GM18499 (cell line): ENCODE measurements around the gene SLC25A1.
"Not testable (repeated sequence)": the region's sequence is repeated elsewhere in the genome, so short reads cannot be mapped to it uniquely, and the experiment has no call there.

Experiments used
- ATAC-seq: cut with Tn5 transposase; IDR thresholded peaks from one replicate; pipeline ENCODE4 v1.9.1; 2021; ENCODE audit warnings: moderate number of reproducible peaks; ENCODE audit not compliant: insufficient read depth, unreplicated experiment

Gene SLC25A1

DNA sequence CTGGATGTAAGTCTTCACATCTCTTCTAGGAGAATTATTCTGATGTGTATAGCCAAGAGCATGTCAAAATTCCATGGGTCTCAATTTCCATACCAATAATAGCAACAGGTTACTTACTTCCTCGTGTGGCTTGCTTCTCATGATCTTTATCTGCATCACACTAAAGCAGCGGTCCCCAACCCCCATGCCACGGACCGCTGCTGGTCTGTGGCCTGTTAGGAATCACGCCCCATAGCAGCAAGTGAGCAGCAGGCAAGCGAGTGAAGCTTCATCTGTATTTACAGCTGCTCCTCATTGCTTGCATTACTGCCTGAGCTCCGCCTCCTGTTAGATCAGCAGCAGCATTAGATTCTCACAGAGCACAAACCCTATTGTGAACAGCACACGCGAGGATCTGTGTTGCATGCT, 28.9 kb upstream of the SLC25A1 start:
- no peak for ATAC-seq

GRCh38 chr22:19206287-19206686, 27.8 kb upstream of the SLC25A1 start:
- ATAC-seq: no peak

DNA sequence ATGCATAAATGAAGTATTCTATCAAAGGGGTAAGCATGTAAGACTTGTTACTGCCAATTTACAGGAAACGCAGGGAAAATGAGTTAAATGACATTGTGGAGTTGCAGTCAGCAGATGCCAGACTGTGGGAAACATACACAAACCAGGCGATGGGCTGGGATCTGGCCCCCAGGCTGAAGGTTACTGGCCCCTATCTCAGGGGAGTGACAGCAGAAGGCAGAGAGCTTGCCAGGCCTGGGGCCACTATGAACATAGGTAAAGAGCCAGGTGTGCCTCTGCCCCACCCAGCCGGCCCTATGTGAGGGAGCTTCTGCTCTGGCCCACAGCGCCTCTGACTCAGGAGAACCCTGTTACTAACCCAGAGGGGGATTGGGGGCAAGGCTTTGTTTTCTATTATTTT, 26.1 kb upstream of the SLC25A1 start:
- ATAC-seq: no peak

- no peak for ATAC-seq
Measured at GRCh38 chr22:19203834-19204233, 25.3 kb upstream of the SLC25A1 start.

DNA sequence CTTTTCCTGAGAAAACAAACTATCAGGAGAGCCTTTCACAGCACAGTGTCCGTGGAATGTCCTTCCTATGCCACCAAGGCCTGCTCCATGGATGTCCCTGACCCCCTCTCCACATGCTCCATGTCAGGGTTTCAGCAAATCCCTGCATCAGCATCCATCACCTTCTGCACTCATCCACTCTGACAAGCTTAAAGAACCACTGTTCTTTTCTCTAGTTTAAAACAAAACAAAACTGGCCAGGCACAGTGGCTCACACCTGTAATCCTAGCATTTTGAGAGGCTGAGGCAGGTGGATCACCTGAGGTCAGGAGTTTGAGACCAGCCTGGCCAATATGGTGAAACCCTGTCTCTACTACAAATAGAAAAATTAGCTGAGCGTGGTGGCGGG, 24.3 kb upstream of the SLC25A1 start:
- not testable (repeated sequence) for ATAC-seq

DNA sequence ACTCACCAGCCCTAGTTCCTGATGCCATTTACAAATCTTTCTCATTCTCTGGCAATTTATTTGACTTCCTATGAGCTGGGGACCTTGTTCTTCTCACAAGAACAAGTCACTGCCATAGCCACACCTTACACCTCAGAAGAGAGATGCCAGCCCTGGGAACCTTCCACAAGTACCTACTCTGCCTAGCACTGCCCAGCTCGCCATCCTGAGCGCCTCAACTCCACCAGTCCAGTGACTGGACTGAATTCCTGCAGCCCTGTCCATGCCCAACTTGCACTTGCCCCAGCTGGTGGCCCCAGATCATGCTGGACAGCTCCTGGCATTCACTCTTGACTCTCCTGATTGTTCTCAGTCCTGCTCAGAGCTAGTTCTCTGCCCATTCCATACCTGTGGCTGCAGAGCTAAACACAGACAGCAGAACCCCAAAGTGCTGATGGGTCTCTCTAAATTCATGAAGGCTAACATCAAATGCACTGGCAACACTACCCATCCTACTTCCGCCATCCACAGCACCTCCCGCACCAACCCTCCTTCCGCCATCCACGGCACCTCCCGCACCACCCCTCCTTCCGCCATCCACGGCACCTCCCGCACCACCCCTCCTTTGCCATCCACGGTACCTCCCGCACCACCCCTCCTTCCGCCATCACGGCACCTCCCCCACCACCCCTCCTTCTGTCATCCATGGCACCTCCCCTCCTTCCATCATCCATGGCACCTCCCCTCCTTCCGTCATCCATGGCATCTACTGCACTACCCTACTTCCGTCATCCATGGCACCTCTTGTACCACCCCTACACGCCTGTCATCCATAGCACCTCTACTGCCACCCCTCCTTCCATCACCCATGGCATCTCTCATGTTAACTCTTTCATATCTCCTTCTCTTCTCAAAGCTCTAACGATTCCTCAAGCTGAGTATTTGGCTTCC, 23.6 kb upstream of the SLC25A1 start:
- ATAC-seq: no peak

DNA sequence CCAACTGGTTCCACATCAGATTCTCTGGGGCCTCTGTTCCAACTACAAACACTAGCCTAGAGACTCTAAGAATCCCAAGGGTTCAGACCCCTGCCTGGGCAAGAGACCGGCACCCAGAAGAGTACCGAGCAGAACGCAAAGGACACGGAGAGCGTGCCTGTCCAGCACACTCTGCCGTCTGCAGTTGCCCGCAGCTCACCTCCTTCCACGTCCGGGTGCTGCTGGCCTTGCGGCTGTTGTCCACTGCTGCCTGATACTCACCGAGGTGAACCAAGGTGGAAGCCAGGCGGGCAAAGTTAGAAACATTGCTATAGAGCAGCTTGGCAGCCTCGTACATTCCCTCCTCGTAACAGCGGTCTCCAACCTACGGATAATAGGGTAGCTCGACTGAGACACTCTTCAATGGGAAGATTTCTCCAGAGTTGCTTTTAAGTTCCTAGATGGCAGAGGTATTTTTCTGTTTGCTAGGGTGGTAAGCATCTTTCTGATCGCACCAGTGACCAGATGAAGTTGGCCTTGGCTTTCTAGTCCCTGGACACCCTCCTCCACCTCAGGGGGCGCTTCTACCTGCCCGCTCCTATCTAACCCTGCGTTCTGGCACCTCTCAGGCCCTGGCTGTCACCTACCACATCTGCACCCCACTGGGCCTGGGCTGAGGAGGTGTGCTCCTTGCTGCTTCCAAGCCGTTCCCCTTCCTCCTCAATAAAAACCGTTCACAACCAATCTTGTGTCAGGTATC, 22.8 kb upstream of the SLC25A1 start:
- ATAC-seq: no peak

DNA sequence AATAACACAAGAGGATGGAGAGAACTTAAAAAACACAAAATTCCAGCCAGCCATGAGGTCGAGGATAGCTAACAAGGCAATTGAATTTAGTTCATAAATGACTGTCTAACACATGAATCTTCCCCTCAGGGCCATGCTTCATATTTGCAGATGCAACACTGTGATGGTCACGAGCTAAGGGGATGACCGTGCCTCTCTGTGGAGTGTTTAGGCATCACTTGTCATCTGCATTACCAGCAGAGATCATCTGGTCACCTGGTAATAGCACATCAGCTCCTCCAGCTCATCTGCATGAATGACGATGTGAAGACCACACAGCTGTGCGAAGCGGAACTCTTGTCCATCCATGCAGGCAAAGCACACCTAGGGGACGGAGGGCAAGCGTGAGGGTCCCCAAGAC, 20.9 kb upstream of the SLC25A1 start:
- ATAC-seq: no peak

DNA sequence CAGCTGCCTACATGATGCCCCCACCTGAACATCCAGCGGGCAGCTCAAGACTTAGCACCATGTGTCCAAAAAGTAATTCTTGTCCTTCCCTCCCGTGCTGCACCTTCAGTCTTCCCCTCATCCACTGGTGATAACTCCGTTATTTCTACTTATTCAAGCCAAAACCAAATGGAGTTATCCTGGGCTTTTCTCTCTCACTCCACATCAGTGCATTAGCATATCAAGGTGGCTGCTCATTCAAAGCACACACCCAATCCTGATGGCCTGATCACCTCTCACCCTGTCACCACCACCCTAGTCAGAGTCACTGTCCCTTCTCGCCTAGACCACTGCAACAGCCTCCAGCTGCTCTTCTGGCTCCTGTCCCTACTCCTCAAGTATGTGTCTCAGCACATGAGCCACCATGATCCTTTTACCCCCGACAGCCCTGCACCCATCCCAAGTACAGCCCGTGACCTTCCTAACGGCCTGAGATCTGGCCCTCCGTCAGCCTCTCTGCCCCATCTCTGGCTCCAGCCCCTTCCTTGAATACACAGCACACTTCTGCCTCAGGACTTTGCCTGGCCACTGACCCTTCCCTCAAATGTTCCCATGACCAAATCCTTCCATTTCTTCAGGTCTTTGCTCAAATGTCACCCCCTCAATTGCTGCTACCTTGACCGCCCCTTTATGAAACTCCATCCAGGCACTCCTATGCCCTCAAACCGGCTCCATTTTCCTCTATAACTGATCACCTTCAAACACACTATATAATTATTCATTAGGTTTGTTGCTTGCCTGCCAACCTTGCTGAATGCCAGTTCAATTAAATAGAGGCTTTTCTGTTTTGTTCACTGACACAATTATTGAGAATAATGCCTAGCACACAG, 19.7 kb upstream of the SLC25A1 start:
- no peak for ATAC-seq

DNA sequence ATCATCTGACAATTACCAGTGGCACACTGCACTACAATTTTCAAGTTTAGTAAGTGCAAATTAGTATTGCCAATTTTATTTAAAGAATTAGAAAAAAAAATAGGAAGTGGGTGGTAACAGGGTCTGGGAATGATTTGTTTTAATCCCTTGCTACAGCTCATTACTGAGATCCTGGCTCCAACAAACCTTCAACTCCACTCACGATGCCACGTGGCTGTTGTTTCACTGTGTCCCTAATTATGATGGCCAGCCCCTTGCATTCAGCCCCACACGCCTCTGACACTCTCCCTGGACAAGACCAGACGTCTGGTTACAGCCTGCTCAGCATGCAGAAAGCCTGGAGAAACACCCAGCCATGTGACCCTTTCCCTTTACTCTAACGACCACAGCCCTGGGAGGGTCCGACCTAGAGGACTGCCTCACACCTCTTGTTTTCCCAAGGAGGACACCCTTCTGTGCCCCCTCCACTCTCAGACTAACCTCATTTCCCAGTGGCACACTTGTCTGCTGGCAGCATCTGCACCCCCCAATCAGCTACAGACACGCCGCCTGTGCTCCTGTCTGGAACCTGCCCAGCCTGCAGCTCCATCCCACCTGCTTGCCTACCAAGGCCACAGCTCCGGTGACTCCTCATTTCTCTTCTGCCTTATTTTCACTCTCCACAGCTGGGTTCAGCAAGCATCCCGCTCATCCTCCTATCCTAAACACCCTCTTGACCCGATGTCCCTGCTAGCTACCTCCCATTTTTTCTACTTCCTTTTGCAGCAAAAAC, 18.5 kb upstream of the SLC25A1 start:
- ATAC-seq: no peak

DNA sequence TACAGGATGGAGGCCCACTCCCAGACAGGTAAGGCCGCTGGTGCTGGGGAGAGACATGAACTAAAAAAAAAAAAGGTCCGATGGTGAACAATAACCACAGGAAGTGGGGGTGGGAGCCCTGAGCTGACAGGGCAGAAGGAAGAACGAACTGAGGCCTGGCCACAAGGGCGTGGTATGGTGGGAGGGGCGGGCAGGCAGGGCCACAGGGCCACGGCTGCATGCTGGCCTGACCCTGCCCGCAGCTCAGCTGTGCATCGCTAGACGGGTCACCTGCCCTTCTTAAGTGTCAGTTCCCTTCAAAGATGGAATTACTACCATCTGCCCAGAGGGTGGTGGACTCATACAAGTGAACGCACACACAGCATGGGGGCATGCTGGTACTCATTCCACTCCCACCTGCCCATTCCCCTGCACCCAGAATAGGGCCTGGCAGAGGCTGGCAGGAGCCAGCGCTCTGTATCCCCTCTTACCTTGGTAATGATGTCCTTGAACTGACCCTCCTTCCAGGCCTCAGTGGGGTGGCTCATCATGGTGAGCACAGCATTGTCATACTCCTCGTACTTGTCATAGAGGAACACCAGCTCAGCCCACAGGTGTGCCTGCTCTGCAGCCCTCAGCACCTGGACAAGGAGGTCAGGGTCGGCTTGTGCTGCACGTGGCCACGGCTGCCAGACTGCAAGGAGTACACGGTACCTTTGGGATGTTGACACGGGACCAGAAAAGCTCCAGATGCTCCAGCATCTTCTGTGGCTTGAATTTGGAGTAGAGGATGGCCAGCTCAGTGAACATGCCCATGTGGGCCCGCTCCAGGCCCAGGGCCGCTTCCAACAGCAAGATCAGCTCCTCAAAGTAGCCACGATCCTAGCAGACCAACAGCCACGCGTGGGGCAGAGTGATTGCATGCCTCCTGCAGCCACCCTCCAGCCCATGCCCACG, 17.5 kb upstream of the SLC25A1 start:
- ATAC-seq: no peak

DNA sequence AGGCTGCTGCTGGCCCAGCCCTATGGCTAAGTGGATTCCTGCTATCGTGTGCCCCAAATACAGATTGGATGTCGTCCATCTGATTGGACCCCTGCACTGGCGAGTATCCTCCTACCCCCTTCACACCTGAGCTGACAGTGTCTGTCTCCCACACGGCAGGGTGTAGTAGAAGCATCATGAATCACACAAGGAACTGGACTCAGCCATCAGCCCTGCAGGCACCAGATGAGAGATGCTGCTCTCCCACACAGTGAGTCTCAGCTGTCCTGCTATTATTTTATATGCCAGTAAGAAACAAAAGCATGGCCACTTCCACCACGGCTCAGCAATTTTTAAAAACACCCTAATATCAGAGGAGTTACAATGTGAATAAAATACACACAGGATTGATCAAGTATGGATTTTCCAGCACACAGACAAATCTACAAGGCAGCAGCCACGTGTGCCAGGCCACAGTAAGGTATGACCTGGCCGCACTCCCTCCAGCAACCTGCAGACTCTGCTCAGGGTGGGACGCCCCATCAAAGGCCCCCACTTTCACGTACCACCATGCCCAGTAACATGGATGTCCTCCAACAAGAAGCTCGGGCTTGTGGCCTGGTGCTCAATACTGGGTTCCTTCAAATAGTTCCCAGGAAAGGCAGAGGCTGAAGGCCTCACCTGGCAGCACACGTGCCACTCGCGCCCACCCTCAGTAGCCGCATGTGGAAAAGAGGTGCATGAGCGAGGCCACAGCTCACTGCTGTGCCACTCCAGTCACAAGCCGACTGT, 16.4 kb upstream of the SLC25A1 start:
- ATAC-seq: no peak

DNA sequence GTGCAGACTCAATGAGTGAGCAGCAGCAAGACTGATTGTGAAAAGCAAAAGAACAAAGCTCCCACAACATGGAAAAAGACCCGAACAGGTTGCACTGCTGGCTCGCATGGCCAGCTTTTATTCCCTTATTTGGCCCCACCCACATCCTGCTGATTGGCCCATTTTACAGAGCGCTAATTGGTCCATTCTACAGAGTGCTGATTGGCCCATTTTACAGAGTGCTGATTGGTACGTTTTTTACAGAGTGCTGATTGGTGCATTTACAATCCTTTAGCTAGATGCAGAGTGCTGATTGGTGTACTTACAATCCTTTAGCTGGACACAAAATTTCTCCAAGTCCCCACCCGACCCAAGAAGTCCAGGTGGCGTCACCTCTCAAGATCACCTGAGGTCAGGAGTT, 15.3 kb upstream of the SLC25A1 start:
- no peak for ATAC-seq

- no peak for ATAC-seq
Measured at GRCh38 chr22:19187716-19188563, 9.4 kb upstream of the SLC25A1 start.

DNA sequence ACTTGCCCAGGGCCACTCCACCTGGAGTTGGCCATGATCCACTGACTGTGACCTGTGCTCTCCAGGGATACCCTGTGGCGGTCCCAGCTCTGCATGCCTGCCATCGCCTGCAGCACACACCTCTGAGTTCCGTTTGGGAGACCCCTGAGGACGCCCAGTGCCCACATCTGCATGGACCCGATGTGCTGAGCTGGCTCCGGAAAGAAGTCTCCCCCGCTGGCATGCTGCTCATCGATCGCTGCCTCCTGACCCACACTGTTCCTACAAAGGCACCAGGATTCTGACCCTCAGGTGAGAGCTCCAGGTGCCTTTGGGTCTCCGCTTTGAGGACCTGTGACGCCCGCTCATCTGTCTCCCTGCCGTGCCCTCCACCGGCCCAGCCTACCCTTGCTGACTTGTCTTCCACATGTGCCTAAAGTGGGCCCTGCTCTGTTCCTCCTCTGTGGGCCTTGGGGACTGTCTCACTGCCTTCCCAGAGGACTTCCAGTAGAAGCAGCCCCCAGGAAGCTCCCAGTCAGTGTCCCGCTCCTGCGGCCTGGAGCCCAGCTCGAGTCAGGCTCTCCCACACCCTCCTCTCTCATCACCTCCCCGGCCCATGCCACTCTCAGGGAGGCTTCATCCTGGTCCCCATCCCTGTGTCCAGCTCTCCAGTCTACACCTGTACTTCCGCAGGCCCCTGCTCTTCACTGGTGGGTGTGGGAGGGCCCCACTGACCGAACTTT, 5.9 kb upstream of the SLC25A1 start:
- ATAC-seq: no peak

DNA sequence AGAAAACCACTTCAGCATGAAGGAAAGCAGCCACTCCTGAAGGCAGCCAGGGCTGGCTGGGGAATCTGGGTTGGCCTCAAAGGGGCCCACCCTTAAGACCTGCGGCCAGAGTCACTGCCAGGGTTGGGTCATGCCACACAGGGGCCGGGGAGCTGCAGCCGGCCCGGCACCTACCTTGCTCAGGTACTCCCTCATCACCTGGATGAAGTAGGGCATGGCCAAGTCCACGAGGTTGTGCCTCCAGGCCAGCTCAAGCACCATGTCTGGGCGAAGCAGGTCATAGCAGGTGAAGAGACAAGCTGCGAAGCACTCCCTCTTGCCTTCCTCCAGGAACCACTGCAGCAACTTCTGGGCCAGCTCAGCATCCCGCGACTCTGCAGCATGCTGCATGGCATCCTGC, 4.7 kb upstream of the SLC25A1 start:
- no peak for ATAC-seq
